Measurements from ENCODE around the gene PEPD.
A peak's percentile ranks its signal among the peaks of the same experiment; 100 is the strongest.

The PEPD gene

GRCh38 chr19:33460221-33460908, 61.2 kb downstream of the PEPD start:
- Mint-ChIP-seq H3K9me3 (no peaks in the 10 kb centered on the region), H3K27me3 (ENCODE audit: low read depth, poor library complexity) (no peaks in the 10 kb centered on the region), H3K4me1 (peaks cover 13% of the 10 kb centered on the region), H3K36me3 (ENCODE audit: low read depth) (no peaks in the 10 kb centered on the region), H3K27ac (peak overlapping the region; percentile 91), H3K4me3 (no peak overlapping the region)
- no peak for TF ChIP-seq CTCF (IDR thresholded peaks at IDR 0.05)
- DNase-seq = no peak

GRCh38 chr19:33459222-33460090, 62.1 kb downstream of the PEPD start:
- DNase-seq = no peak
- TF ChIP-seq CTCF (IDR thresholded peaks at IDR 0.05) = no peak
- H3K27me3 Mint-ChIP-seq (ENCODE audit: low read depth, poor library complexity) = no peaks in the 10 kb centered on the region
- H3K4me1 Mint-ChIP-seq = peaks cover 13% of the 10 kb centered on the region
- H3K4me3 Mint-ChIP-seq = no peak overlapping the region
- H3K36me3 Mint-ChIP-seq (ENCODE audit: low read depth) = no peaks in the 10 kb centered on the region
- no peaks in the 10 kb centered on the region for H3K9me3 Mint-ChIP-seq
- H3K27ac Mint-ChIP-seq = no peak overlapping the region

- H3K27ac Mint-ChIP-seq = no peak overlapping the region
- no peak overlapping the region for H3K4me3 Mint-ChIP-seq
- no peak for TF ChIP-seq CTCF (IDR thresholded peaks at IDR 0.05)
Measured at GRCh38 chr19:33458807-33459206, 62.8 kb downstream of the PEPD start.

GRCh38 chr19:33458171-33458633, 63.4 kb downstream of the PEPD start:
- Mint-ChIP-seq H3K27ac (no peak overlapping the region), H3K4me1 (peaks cover 9% of the 10 kb centered on the region), H3K27me3 (ENCODE audit: low read depth, poor library complexity) (no peaks in the 10 kb centered on the region), H3K4me3 (no peak overlapping the region), H3K9me3 (no peaks in the 10 kb centered on the region), H3K36me3 (ENCODE audit: low read depth) (no peaks in the 10 kb centered on the region)
- DNase-seq = no peak
- TF ChIP-seq CTCF (IDR thresholded peaks at IDR 0.05) = no peak

More at GRCh38 chr19:33458807-33459206, 62.8 kb downstream of the PEPD start:
- H3K27me3 Mint-ChIP-seq (ENCODE audit: low read depth, poor library complexity) = no peaks in the 10 kb centered on the region
- H3K9me3 Mint-ChIP-seq = no peaks in the 10 kb centered on the region
- no peak for DNase-seq
- H3K4me1 Mint-ChIP-seq = peaks cover 13% of the 10 kb centered on the region
- H3K36me3 Mint-ChIP-seq (ENCODE audit: low read depth) = no peaks in the 10 kb centered on the region

- Mint-ChIP-seq H3K36me3 (ENCODE audit: low read depth) (no peaks in the 10 kb centered on the region), H3K27ac (no peak overlapping the region), H3K27me3 (ENCODE audit: low read depth, poor library complexity) (no peaks in the 10 kb centered on the region)
Measured at GRCh38 chr19:33456845-33457220, 64.8 kb downstream of the PEPD start.

More at GRCh38 chr19:33456845-33457220, 64.8 kb downstream of the PEPD start:
- DNase-seq = no peak
- no peaks in the 10 kb centered on the region for H3K4me1 Mint-ChIP-seq
- TF ChIP-seq CTCF (IDR thresholded peaks at IDR 0.05) = no peak
- no peak overlapping the region for H3K4me3 Mint-ChIP-seq
- H3K9me3 Mint-ChIP-seq = no peaks in the 10 kb centered on the region

All from nephron progenitor cell (in vitro differentiated cells).